Measurements from ENCODE around the gene PLCB1. TPM values are rescaled to one million over a fixed set of nuclear protein-coding genes. Genes with fewer than 3 reads are reported as not detected.

PLCB1 gene
- total RNA-seq, 1 donor = 46.5 TPM

GRCh38 chr20:8306937-8307336 lies 174.9 kb downstream of the PLCB1 start:
- DNase-seq (ENCODE audit: low read depth) = no peak
- no peak overlapping the region for H3K4me3 ChIP-seq (ENCODE audit: low read depth, low read length)
- TF ChIP-seq CTCF (IDR thresholded peaks at IDR 0.05; ENCODE audit: insufficient read depth, low read length) = no peak

- no peak for DNase-seq (ENCODE audit: low read depth)
Measured at GRCh38 chr20:8309634-8310033, 177.6 kb downstream of the PLCB1 start.

GRCh38 chr20:8310618-8311017 lies 178.6 kb downstream of the PLCB1 start:
- TF ChIP-seq CTCF (IDR thresholded peaks at IDR 0.05; ENCODE audit: insufficient read depth, low read length) = no peak
- H3K4me3 ChIP-seq (ENCODE audit: low read depth, low read length) = no peak overlapping the region
- no peak for DNase-seq (ENCODE audit: low read depth)

More at GRCh38 chr20:8309634-8310033, 177.6 kb downstream of the PLCB1 start:
- H3K4me3 ChIP-seq (ENCODE audit: low read depth, low read length) = no peak overlapping the region
- no peak for TF ChIP-seq CTCF (IDR thresholded peaks at IDR 0.05; ENCODE audit: insufficient read depth, low read length)

- no peak for TF ChIP-seq CTCF (IDR thresholded peaks at IDR 0.05; ENCODE audit: insufficient read depth, low read length)
Measured at GRCh38 chr20:8313073-8313472, 181.0 kb downstream of the PLCB1 start.

GRCh38 chr20:8315639-8316573 lies 183.8 kb downstream of the PLCB1 start:
- no peak overlapping the region for H3K4me3 ChIP-seq (ENCODE audit: low read depth, low read length)
- DNase-seq (ENCODE audit: low read depth) = no peak
- TF ChIP-seq CTCF (IDR thresholded peaks at IDR 0.05; ENCODE audit: insufficient read depth, low read length) = no peak

More at GRCh38 chr20:8313073-8313472, 181.0 kb downstream of the PLCB1 start:
- no peak for DNase-seq (ENCODE audit: low read depth)
- H3K4me3 ChIP-seq (ENCODE audit: low read depth, low read length) = no peak overlapping the region

- no peak for DNase-seq (ENCODE audit: low read depth)
- TF ChIP-seq CTCF (IDR thresholded peaks at IDR 0.05; ENCODE audit: insufficient read depth, low read length) = no peak
Measured at GRCh38 chr20:8317448-8317847, 185.4 kb downstream of the PLCB1 start.

More at GRCh38 chr20:8317448-8317847, 185.4 kb downstream of the PLCB1 start:
- no peak overlapping the region for H3K4me3 ChIP-seq (ENCODE audit: low read depth, low read length)
